Kidney capillary endothelial cell (primary cell): Measurements from ENCODE around the gene NEDD4L.
A peak's percentile ranks its signal among the peaks of the same experiment; 100 is the strongest.

Source experiments
- DNase-seq: peaks from one replicate; pipeline ENCODE4 v3.0.0-alpha.2; 2018; ENCODE audit warnings: low spot score

NEDD4L gene

DNA sequence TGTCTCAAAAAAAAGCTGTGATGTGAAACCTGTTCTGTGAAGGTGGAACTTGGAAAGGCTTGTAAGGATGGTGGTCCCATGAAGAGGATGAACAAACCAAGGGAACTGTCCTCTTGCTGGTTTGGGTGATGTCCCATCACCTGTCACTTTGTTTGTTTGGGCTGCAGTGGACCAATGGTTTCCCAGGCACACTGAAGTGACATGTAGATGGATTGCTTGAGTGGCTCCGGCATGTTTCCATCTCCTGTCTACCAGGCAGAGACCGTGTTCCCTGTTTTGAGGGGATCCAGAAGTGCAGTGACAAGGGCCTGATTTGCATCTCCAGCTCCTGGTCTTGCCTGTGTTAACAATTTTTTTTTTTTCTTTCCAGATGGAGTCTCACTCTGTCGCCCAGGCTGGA, 8.9 kb downstream of the NEDD4L start:
- no peak for DNase-seq

GRCh38 chr18:58054041-58054781, 10.2 kb downstream of the NEDD4L start:
- no peak for DNase-seq

DNA sequence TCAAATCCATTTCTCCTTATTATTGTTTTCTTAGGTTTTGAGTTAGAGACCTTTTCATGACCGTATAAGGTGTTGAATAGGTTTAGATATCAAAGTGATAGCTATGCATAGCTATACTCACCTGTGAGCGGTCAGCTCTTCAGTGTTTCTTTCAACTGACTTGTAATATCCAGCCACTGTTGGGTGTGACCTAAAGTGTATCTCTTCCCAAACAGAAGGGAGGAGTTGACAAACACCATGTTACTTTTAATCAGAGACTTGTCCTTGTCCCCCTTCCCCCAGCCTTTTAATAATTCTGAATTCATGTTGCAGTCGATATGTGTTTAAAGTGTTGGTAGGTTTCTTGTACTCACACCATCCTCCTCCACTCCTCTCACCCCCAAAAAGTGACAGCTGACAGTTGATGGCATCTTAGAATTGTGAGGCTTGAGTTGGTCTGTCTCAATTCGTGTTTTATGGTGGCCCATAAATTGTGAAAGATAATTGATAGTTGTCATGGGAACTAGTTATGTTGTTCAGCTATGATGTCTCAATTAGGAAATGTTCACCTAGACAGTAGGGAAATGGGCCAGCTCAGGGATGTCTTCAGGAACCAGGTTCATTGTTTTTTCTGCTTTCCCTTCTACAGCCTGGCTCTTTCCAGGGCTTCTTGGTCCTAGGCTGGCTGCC, 12.0 kb downstream of the NEDD4L start:
- DNase-seq: no peak

DNA sequence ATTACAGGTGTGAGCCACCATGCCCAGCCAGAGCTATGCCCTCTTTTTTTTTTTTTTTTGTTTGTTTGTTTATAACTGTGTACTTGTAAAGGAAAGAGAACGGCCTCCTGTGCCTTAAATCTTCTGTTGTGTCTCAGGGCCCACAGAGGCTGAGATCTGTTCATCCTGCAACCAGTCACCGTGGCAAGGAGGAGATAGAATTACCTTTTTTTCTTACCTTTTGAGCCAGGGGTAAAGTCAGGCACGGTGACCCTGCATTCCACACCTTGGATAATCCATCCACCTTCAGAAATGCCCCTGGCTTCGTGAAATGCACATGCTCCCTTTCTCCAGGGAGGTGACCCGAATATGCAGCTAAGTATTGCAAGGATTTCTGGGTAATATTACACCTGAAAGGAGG, 12.8 kb downstream of the NEDD4L start:
- DNase-seq: no peak

GRCh38 chr18:58057291-58057965, 13.4 kb downstream of the NEDD4L start:
- DNase-seq: no peak

DNA sequence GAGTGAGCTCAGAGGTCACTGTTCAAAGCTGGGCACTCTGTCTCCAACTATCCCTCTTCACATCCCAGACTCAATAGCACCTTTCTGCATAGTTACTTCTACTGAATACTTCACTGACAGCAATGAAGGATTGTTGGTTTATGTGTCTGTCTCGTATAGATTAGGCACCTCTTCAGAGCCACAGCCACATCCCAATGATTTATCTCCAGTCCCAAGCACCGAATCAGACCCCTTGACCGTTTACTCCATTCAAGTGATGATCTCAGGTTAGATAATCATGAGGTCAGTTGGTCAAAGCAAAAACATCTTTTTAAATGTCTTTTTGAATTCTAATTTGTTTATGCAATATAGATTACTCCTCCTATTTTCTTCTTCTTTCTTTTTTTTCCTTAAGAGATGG, 14.7 kb downstream of the NEDD4L start:
- no peak for DNase-seq

DNA sequence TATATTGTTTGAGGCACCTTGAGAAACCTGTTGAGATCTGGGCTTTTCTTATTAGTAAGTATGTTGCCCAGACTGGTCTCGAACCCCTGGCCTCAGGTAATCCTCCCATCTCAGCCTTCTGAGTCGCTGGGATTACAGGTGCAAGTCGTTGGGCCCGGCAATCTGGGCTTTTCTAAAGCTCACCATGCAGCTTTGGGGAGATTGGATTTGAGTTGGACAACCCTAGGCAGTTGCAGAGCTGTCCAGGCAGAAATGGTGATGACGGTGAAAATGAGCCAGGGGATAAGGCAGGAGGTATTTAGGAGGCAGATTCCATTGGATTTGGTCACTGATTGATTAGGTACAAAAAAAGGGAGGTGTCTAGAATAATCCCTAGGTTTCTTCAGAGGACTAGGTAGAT, 16.2 kb downstream of the NEDD4L start:
- no peak for DNase-seq

DNA sequence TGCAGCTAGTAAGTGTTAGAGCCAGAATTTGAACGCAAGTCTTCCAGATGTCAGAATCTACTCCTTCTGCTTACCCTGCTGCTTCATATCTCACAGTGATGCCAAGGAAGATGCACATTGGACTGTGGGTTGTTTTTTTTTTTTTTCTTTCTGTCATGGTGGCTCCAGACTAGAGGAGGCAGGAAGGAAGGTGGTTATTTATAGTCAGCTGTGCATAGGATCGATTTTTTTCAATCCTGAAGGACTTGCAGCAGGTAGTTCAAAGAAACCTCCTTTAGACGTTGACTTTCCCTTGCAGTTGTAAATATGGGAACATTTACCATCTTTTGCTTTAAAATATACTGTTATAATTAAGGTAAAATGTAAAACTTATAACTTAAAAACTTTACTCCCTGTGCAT, 17.3 kb downstream of the NEDD4L start:
- DNase-seq: no peak

DNA sequence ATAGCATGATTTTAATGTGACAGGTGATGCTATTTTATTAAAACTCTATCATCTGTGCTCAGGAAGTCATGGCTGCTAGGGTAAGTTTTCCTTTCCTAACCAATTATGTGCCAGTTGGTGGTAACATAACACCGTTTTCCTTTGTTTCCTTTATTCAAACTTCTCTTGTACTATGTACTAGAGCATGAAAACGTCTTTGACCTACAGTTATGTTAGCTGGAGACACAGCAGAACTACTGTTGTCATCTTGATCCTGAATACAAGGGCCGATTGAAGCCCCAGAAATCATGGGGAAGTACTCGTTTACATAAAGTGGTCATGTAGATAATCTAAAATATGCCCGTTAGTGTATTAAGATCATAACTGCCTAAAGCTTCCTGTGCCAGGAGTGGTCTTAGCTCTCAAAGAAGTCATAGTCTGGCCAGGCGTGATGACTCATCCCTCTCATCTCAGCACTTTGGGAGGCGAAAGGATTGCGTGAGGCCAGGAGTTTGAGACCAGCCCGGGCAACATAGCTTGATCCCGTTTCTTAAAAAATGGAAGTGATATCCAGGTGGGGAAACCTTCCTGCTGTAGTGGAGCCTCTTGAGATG, 20.5 kb downstream of the NEDD4L start:
- DNase-seq: no peak

DNA sequence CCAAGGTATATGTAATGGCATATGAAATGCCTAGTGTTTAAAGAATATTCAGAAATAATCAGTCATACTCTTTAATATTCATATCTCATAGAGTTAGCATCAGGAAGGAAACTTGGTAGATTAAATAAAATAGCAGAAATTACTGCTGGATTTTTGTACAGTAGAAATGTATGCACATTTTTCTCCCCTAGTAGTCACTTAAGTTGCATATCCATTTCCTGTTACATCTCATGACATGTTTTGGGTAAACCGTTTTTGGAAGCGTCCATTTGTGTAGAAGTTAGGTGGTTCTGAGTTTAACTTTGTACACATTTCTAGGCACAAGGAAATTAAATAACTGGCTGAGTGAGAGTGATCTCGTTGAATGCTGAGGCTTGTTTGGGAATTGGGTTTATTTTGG, 21.9 kb downstream of the NEDD4L start:
- no peak for DNase-seq

DNA sequence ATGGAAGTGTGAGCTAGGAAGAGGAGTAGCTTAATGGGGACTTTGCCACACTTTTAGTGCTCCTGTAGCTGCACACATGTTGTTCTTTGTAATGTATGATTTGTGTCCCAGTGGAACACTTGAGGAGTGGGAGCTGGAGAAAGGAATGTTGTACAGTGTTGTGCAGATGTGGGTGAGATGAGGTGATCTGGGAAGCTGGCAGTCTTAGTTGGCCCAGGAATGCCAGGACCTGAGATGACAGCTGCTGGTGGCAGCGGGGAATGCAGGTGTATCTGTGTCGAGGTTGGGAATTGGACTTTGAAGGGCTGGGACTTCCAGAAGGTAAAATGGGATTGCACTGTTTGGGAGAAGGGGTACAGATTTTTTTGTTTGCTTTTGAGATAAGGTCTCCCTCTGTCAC, 23.6 kb downstream of the NEDD4L start:
- no peak for DNase-seq

GRCh38 chr18:58069099-58069498, 25.1 kb downstream of the NEDD4L start:
- no peak for DNase-seq

GRCh38 chr18:58069721-58070292, 25.8 kb downstream of the NEDD4L start:
- no peak for DNase-seq

DNA sequence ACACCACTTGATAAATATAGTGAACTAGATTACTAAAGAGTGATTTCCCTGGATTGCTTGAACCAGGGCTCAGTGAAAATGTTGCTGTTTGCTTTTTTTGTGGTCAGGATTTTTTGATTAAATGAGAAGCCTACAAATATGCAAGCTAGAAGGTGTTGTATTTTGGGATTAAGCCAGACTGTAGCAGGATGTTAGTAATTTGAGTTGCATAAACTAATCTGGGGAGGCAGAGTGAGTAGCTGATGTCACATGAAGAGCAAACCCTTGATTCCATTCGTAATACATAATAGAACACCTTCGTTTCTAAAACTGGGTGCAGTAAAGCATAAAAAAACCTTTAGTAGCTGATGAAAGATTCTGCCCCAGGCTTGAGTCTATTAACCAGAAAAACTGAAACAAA, 32.0 kb downstream of the NEDD4L start:
- no peak for DNase-seq

DNA sequence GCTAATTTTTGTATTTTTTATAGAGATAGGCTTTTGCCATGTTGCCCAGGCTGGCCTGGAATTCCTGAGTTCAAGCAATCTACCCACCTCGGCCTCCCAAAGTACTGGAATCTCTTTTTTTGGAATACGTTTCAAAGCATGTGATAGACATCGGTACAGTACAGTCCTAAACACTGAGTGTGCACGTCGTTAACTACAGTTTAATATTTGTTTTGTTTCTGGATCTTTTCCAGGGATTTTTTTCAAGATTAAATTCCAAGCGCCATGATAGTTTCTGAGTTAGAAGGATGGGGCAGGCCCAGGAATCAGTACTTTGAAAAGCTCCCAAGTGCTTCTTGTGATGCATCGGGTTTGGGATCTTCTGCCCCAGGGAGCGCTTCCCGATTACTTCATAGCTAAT, 33.3 kb downstream of the NEDD4L start:
- DNase-seq: no peak

DNA sequence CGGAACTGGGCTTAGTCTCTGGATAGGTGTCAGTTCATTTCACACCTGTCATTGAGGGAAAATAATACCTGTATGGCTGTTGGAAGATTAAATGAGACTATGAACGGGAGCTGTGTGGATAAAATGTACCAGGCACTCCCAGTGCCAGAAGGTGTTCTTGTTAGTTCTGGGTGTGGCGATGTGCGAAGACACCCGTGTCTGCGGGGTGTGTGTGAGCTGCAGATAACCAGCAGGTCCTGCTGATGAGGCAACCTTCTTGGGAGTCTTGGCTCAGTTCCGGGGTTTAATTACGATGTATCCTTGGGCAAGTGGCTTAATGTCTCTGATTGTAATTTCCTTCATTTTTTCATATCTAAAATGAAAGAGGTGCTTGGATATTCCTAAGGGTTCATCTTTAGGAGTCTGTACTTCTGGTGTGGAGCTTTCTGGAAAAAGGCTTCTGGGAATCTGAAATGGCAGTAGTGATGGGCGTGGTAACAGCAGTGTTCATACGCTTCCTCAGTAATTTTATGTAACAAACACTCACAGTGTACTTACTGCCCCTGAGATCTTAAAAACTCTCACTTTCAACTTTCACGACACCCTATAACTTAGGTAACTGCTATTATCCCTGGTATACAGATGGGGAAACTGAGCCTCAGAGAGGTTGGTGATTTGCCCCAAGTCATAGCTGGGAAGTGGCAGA, 35.0 kb downstream of the NEDD4L start:
- no peak for DNase-seq

DNA sequence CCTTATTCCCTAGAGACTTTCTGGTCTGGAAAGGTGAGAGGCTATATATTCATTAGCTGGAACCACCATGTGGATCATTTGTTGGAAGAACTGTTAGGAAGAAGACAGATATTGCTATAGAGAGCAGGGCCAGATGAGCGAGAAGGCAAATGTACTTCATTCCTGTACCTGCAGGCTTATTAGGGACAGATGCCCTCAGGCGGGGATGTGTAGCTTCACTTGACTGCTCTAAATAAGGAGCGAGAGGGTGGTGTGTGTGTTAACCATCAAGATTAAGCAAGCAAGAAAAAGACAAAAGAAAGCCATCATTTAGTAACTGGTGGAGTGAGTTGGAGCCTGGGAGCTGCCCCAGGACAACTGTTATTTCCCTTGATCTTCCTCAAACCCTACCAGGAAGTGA, 36.4 kb downstream of the NEDD4L start:
- no peak for DNase-seq

GRCh38 chr18:58087928-58088690, 44.1 kb downstream of the NEDD4L start:
- DNase-seq: no peak

- no peak for DNase-seq
Measured at GRCh38 chr18:58088691-58089065, 44.7 kb downstream of the NEDD4L start.

DNA sequence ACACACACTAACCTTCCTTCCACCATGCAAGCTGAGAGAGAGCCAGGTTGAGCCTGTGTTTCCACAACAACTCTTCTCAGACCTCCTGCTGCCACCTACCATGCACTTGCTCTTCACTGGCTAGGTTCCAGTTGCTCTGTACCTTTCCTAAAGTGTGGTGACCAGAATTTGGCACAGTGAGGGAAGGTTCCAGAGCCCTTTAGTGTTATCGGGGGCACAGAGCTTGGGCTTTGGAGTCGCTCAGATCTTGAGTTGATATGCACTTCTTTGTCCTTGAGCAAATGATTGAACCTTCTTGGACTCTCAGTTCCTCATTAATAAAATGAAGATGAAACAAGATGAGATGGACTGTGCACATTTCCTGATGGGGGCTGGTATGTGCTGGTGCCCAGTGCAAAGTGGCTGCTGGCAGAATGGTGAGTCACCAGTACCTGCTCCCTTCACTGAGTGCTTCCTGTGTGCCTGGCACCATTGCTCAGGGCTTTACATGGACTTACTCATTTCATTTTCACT, 47.1 kb downstream of the NEDD4L start:
- DNase-seq: peak; percentile 15

DNA sequence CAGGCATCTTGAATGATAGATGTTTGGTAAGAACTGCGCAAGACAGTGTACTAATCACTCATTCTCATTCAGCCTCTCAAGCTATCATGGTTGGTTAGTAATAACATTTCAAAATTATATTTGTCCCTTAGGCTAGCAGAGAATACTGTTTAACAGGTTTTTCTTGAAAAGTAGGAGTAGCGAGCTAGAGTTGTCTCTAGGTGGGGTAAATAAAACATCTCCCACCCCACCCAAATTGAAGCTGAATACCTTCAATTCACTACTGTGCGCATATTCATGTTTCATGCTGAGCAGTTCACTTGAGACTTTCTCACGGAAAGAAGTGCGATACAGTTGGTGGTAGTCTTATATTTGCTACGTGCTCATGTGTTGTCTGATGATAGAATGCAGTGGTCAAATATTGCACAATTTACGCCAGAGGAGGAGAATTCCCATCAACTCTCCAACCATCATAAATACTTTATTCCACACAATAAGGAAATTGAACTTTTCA, 49.3 kb downstream of the NEDD4L start:
- DNase-seq: no peak
